ENCODE measurements around the gene MEOX2.

Gene MEOX2

DNA sequence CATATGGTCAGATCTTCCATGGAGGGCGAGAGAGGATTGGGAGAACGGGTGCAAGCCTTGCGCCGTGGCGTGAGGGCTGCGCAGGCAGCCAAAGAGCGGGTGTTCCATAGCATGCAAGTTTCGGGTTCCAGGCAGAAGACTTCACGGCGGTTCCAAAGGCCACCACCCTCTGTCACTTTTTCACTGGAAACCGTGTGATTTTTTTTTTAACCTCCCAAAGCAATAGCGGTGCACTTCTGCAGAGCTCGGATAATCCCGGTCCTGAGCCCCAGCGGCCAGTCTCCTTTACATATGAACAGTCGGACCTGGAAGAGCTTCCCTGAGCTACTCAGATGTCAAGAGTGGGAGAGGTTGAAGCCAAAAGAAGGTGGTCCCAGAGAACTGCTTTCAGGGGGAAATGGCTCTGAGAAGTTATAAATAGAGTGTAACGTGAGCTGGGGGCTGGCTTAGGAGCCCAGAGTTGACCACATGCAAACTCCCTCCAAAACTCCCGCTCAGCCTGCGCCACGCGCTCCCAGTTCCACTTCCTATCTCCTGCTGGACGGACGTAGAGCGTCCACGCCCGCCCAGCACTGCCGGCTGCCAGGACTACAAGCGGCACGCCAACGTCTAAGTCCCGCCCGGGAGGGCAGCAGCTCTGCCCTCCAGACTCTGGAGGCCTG, at the start of gene MEOX2:
TSS of gene MEOX2 (minus strand) at position 389 of the 662 bp plus-strand sequence. CDS start at position 108, 281 bp downstream.
- no peaks in the 10 kb centered on the region for H3K9me3 ChIP-seq (ENCODE audit: control insufficient read depth in 2 of 2, low read length in 2 of 2)
- H3K9ac ChIP-seq (ENCODE audit: low read depth in 1 of 2, low read length in 2 of 2) = peak within 1 kb of the TSS; percentile 14 to 48
- peak within 1 kb of the TSS; percentile 56 to 72 for H3K27ac ChIP-seq (ENCODE audit: low read depth in 2 of 2, low read length in 2 of 2)
- peak within 1 kb of the TSS; percentile 60 to 72 for H3K4me3 ChIP-seq (ENCODE audit: low read length in 2 of 2)
- H3K4me1 ChIP-seq (ENCODE audit: control insufficient read depth in 2 of 2, insufficient read depth in 2 of 2, low read length in 2 of 2) = peaks cover 9% of the 10 kb centered on the region in 2 donors
- peaks cover 27 to 35% of the 10 kb centered on the region in 2 donors for H3K27me3 ChIP-seq (ENCODE audit: control insufficient read depth in 2 of 2, insufficient read depth in 2 of 2, low read length in 2 of 2)
- no peaks in the 10 kb centered on the region for H3K36me3 ChIP-seq (ENCODE audit: control insufficient read depth in 2 of 2, insufficient read depth in 2 of 2, low read length in 2 of 2)

DNA sequence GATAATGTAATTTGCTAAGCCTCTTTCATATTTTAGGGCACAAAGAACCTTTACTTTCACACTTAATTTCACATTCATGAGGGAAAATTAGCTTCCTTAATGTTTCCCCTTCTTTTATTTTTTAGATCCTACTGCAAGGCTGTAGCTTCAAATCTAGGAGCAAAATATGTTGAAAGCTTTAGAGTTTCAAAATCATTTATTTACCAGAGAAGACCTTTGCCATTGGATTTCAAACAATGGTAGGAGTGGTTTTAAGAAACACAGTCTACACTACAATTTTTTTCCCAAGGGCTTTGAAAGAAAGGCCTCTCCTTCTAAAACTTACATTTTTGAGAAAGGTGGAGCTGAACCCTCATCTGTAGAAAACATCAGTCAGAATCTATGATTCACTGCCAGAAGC, 43.3 kb upstream of the MEOX2 start:
- Histone ChIP-seq H3K4me3 (ENCODE audit: low read length in 2 of 2) (no peak overlapping the region), H3K9me3 (ENCODE audit: control insufficient read depth in 2 of 2, low read length in 2 of 2) (no peaks in the 10 kb centered on the region), H3K27ac (ENCODE audit: low read depth in 2 of 2, low read length in 2 of 2) (no peak overlapping the region), H3K27me3 (ENCODE audit: control insufficient read depth in 2 of 2, insufficient read depth in 2 of 2, low read length in 2 of 2) (no peaks in the 10 kb centered on the region), H3K9ac (ENCODE audit: low read depth in 1 of 2, low read length in 2 of 2) (no peak overlapping the region), H3K36me3 (ENCODE audit: control insufficient read depth in 2 of 2, insufficient read depth in 2 of 2, low read length in 2 of 2) (no peaks in the 10 kb centered on the region), H3K4me1 (ENCODE audit: control insufficient read depth in 2 of 2, insufficient read depth in 2 of 2, low read length in 2 of 2) (no peaks in the 10 kb centered on the region)

DNA sequence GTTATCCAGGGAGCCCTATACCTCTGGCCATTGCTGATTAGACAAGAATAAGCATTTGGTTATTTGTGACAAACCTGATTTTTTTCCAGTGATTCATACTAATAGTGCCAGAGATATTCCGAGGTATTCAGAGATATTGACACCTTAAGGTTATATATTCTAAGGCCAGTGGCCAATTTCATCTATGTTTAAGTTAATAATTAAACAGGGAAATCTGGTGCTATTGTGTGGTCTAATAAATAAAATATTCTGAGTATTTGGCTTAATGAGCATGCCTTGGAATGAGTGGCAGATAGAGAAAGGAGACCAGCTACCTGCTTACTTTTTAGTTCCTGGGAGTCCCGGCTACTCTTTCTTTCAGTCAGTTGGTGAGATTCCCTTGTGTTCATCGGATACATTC, 38.6 kb upstream of the MEOX2 start:
- Histone ChIP-seq H3K9me3 (ENCODE audit: control insufficient read depth in 2 of 2, low read length in 2 of 2) (no peaks in the 10 kb centered on the region), H3K27ac (ENCODE audit: low read depth in 2 of 2, low read length in 2 of 2) (no peak overlapping the region), H3K36me3 (ENCODE audit: control insufficient read depth in 2 of 2, insufficient read depth in 2 of 2, low read length in 2 of 2) (no peaks in the 10 kb centered on the region), H3K9ac (ENCODE audit: low read depth in 1 of 2, low read length in 2 of 2) (no peak overlapping the region), H3K4me3 (ENCODE audit: low read length in 2 of 2) (no peak overlapping the region), H3K27me3 (ENCODE audit: control insufficient read depth in 2 of 2, insufficient read depth in 2 of 2, low read length in 2 of 2) (no peaks in the 10 kb centered on the region), H3K4me1 (ENCODE audit: control insufficient read depth in 2 of 2, insufficient read depth in 2 of 2, low read length in 2 of 2) (no peaks in the 10 kb centered on the region)

DNA sequence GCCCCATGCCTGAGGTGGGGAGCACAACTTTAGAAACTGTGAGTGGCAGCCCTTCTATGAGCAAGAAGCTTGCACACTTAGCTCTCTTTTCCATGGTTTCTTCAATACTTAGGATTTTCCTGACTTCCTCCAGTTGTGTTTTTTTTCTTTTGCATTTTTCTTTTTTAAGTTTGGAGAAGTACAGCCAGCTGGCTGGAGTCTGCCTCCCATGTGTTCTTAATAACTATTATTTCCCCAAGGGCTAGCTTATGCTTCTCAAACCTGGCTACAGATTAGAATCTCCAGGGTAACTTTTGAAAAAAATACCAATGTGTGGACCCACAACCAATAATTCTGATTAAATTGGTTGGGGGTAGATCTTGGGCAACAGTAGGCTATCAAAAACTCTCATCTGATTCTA, 37.4 kb upstream of the MEOX2 start:
- H3K27me3 ChIP-seq (ENCODE audit: control insufficient read depth in 2 of 2, insufficient read depth in 2 of 2, low read length in 2 of 2) = no peaks in the 10 kb centered on the region
- H3K4me3 ChIP-seq (ENCODE audit: low read length in 2 of 2) = no peak overlapping the region
- no peaks in the 10 kb centered on the region for H3K36me3 ChIP-seq (ENCODE audit: control insufficient read depth in 2 of 2, insufficient read depth in 2 of 2, low read length in 2 of 2)

DNA sequence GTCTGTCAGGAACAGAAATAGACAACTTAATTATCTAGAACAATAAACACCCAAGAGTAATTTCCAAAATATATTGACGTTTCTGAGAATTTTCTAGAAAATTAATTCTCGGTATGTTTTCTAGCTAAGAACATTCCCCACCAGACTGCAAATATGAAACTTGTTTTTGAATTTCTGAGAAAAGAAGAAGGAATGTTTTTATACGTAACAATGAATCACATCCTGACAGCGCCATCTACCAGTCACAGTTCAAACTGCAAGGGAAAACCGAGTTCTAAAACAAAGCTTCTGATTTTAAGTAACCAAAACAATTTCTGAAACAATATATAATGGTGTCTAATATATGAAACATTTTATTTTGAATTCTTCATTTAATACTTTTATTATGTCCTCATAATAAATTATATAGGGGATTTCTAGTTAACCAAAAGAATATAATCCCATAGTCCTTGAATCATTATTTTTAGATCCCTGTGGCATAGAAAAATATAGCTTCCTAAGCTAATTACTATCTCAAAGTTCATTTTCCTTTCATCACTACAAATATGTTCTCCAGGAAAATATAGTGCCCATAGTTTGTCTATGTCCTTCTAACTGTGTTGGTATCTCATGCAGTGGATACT, 34.5 kb upstream of the MEOX2 start:
- H3K4me1 ChIP-seq (ENCODE audit: control insufficient read depth in 2 of 2, insufficient read depth in 2 of 2, low read length in 2 of 2) = no peaks in the 10 kb centered on the region
- no peaks in the 10 kb centered on the region for H3K9me3 ChIP-seq (ENCODE audit: control insufficient read depth in 2 of 2, low read length in 2 of 2)
- H3K27me3 ChIP-seq (ENCODE audit: control insufficient read depth in 2 of 2, insufficient read depth in 2 of 2, low read length in 2 of 2) = no peaks in the 10 kb centered on the region
- H3K9ac ChIP-seq (ENCODE audit: low read depth in 1 of 2, low read length in 2 of 2) = no peak overlapping the region
- no peak overlapping the region for H3K27ac ChIP-seq (ENCODE audit: low read depth in 2 of 2, low read length in 2 of 2)
- no peaks in the 10 kb centered on the region for H3K36me3 ChIP-seq (ENCODE audit: control insufficient read depth in 2 of 2, insufficient read depth in 2 of 2, low read length in 2 of 2)
- no peak overlapping the region for H3K4me3 ChIP-seq (ENCODE audit: low read length in 2 of 2)

More for the DNA sequence above, 37.4 kb upstream of the MEOX2 start:
- Histone ChIP-seq H3K9me3 (ENCODE audit: control insufficient read depth in 2 of 2, low read length in 2 of 2) (no peaks in the 10 kb centered on the region), H3K4me1 (ENCODE audit: control insufficient read depth in 2 of 2, insufficient read depth in 2 of 2, low read length in 2 of 2) (no peaks in the 10 kb centered on the region), H3K27ac (ENCODE audit: low read depth in 2 of 2, low read length in 2 of 2) (no peak overlapping the region), H3K9ac (ENCODE audit: low read depth in 1 of 2, low read length in 2 of 2) (no peak overlapping the region)

DNA sequence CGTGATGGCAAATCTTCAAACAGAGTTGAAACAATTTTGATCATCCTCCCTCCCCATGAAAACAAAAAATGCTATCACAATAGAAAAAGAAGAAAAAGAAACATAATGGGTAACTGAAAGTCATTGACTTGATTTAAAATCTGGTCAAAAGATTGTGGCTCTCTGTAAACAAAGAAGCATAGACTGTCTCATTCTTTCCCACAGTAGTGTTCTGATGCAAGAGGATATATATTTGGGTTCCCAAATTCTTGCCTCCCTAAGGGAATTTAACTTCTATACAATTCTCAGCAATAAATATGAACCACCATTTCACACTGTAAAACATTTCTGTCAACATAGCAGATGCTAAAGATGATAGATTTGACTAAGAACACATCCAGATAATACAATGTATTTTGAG, 32.8 kb upstream of the MEOX2 start:
- Histone ChIP-seq H3K4me3 (ENCODE audit: low read length in 2 of 2) (no peak overlapping the region), H3K27me3 (ENCODE audit: control insufficient read depth in 2 of 2, insufficient read depth in 2 of 2, low read length in 2 of 2) (no peaks in the 10 kb centered on the region), H3K9ac (ENCODE audit: low read depth in 1 of 2, low read length in 2 of 2) (no peak overlapping the region), H3K9me3 (ENCODE audit: control insufficient read depth in 2 of 2, low read length in 2 of 2) (no peaks in the 10 kb centered on the region), H3K36me3 (ENCODE audit: control insufficient read depth in 2 of 2, insufficient read depth in 2 of 2, low read length in 2 of 2) (no peaks in the 10 kb centered on the region), H3K4me1 (ENCODE audit: control insufficient read depth in 2 of 2, insufficient read depth in 2 of 2, low read length in 2 of 2) (no peaks in the 10 kb centered on the region), H3K27ac (ENCODE audit: low read depth in 2 of 2, low read length in 2 of 2) (no peak overlapping the region)

DNA sequence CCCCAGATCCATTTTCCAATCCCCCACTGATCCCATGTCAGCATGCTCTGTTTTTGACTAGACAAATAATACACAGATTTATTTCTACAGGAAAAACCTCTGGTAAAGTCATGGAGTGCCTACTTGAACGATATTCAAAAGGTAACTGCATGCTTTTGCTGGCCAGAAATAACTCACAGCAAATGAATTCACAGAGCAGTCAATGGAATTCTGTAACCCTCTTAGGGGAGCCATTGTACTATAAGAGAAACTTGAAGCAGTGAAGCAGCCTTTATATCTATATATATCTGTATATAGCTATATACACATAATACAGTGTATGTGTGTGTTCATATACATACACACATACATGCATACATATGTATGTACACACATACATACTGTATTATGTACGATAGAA, 29.0 kb upstream of the MEOX2 start:
- no peaks in the 10 kb centered on the region for H3K4me1 ChIP-seq (ENCODE audit: control insufficient read depth in 2 of 2, insufficient read depth in 2 of 2, low read length in 2 of 2)
- no peak overlapping the region for H3K4me3 ChIP-seq (ENCODE audit: low read length in 2 of 2)
- no peak overlapping the region for H3K27ac ChIP-seq (ENCODE audit: low read depth in 2 of 2, low read length in 2 of 2)
- H3K9ac ChIP-seq (ENCODE audit: low read depth in 1 of 2, low read length in 2 of 2) = no peak overlapping the region
- H3K36me3 ChIP-seq (ENCODE audit: control insufficient read depth in 2 of 2, insufficient read depth in 2 of 2, low read length in 2 of 2) = no peaks in the 10 kb centered on the region
- H3K9me3 ChIP-seq (ENCODE audit: control insufficient read depth in 2 of 2, low read length in 2 of 2) = no peaks in the 10 kb centered on the region
- no peaks in the 10 kb centered on the region for H3K27me3 ChIP-seq (ENCODE audit: control insufficient read depth in 2 of 2, insufficient read depth in 2 of 2, low read length in 2 of 2)

DNA sequence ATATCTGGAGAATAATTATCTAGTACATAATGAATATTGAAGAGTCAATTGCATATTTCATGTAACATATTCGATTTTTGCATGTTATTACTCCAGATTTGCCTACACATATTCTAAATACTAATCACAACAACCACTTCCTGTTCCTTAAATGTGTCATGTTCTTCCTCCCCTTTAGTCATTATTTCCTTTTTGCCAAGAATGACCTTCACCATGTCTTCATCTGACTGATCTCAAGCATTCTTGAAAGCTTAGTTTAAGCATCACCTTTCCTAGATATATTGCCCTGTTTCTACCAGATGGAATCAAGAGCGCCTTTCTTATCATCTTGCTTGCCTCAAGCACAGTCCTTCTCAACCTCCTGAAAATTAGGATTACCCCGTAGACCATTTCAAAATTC, 23.5 kb upstream of the MEOX2 start:
- H3K9me3 ChIP-seq (ENCODE audit: control insufficient read depth in 2 of 2, low read length in 2 of 2) = no peaks in the 10 kb centered on the region
- H3K4me1 ChIP-seq (ENCODE audit: control insufficient read depth in 2 of 2, insufficient read depth in 2 of 2, low read length in 2 of 2) = no peaks in the 10 kb centered on the region
- H3K27me3 ChIP-seq (ENCODE audit: control insufficient read depth in 2 of 2, insufficient read depth in 2 of 2, low read length in 2 of 2) = no peaks in the 10 kb centered on the region
- H3K27ac ChIP-seq (ENCODE audit: low read depth in 2 of 2, low read length in 2 of 2) = no peak overlapping the region
- no peak overlapping the region for H3K9ac ChIP-seq (ENCODE audit: low read depth in 1 of 2, low read length in 2 of 2)
- H3K4me3 ChIP-seq (ENCODE audit: low read length in 2 of 2) = no peak overlapping the region
- H3K36me3 ChIP-seq (ENCODE audit: control insufficient read depth in 2 of 2, insufficient read depth in 2 of 2, low read length in 2 of 2) = no peaks in the 10 kb centered on the region

DNA sequence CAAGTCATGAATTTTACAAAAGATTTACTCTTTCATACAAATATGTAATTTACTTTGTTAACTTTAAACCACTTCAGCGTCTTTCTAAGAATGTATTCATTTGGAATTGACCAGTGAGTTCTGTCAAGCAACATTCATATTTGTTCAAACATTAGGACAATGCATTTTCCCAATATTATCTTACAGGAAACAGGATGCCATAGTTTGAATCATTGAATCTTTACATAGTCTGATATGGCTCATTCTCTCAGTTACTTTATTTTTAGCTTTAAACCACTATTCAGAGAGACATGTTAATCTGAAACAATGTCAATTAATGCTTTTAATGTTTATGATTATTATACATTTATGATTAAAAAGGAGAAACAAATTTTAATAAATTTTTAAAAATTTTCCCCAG, 21.1 kb upstream of the MEOX2 start:
- Histone ChIP-seq H3K9ac (ENCODE audit: low read depth in 1 of 2, low read length in 2 of 2) (no peak overlapping the region), H3K27ac (ENCODE audit: low read depth in 2 of 2, low read length in 2 of 2) (no peak overlapping the region), H3K27me3 (ENCODE audit: control insufficient read depth in 2 of 2, insufficient read depth in 2 of 2, low read length in 2 of 2) (no peaks in the 10 kb centered on the region), H3K36me3 (ENCODE audit: control insufficient read depth in 2 of 2, insufficient read depth in 2 of 2, low read length in 2 of 2) (no peaks in the 10 kb centered on the region), H3K4me3 (ENCODE audit: low read length in 2 of 2) (no peak overlapping the region), H3K9me3 (ENCODE audit: control insufficient read depth in 2 of 2, low read length in 2 of 2) (no peaks in the 10 kb centered on the region), H3K4me1 (ENCODE audit: control insufficient read depth in 2 of 2, insufficient read depth in 2 of 2, low read length in 2 of 2) (no peaks in the 10 kb centered on the region)

DNA sequence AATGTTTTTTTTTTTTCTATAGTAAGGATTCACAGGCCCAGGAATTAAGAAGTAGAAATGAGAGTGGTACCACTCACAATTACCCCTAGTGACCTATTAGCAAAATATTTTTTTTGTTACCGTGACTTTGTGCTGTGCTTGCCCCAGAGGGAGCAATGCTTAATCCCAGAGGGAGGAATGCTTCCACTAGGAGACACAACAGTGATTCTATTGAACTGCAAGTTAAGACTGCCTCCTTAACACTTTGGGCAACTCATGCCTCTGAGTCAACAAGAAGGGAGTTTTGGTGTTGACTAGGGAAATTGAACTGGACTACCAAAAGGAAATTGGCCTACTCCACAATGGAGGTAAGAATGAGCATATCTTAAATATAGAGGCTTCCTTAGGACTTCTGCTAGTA, 17.2 kb upstream of the MEOX2 start:
- Histone ChIP-seq H3K27me3 (ENCODE audit: control insufficient read depth in 2 of 2, insufficient read depth in 2 of 2, low read length in 2 of 2) (no peaks in the 10 kb centered on the region), H3K4me3 (ENCODE audit: low read length in 2 of 2) (no peak overlapping the region), H3K9ac (ENCODE audit: low read depth in 1 of 2, low read length in 2 of 2) (no peak overlapping the region), H3K4me1 (ENCODE audit: control insufficient read depth in 2 of 2, insufficient read depth in 2 of 2, low read length in 2 of 2) (no peaks in the 10 kb centered on the region), H3K27ac (ENCODE audit: low read depth in 2 of 2, low read length in 2 of 2) (no peak overlapping the region), H3K36me3 (ENCODE audit: control insufficient read depth in 2 of 2, insufficient read depth in 2 of 2, low read length in 2 of 2) (no peaks in the 10 kb centered on the region), H3K9me3 (ENCODE audit: control insufficient read depth in 2 of 2, low read length in 2 of 2) (no peaks in the 10 kb centered on the region)

All from mucosa of rectum (tissue), 2 donors.